ENCODE results near the gene CEP164. TPM values are rescaled to one million over a fixed set of nuclear protein-coding genes. Genes with fewer than 3 reads are reported as not detected.

The CEP164 gene
- polyA plus RNA-seq, 1 of the 3 experiments (the other 2 are of a cell fraction) = 27.7 TPM

DNA sequence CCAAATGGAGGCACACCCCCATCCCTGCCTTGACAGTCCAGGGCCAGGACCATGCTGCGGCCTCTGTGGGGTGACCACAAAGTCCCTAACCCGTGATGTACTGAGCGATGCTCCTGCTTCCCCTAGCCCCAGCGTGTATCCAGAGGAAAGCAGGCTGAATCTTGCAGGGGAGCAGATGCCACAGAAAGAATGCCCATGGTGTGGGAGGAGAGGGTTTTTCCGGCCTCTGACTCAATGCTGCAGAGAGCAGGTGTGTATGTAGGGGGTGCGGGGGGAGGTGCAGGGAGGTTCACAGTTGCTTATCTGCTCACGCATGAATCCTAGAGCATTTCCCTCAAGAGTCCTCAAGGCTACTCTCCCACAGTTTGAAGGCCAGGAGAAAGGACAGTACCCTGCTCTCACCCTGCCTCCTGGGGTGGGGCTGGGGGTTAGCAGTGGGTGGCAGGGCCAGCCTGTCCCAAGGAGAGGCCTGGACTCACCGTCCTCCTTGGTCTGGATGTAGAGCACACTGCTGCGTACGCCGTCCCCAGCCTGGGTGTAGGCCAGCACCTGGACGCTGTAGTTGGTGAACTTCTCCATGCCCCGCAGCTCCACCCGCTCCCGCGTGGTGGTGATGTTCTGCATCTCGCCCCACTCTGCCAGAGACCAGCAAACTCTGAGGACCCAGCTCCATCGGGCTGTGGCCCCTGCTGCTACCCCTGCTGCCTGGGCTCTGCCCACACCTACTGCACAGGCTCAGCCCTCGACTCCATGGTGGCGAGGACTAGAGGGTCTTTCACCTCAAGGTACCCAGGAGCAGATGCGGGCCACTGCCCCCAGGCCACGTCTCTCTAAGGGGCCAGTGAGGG lies 130.8 kb downstream of the CEP164 start:
- Histone ChIP-seq H2AFZ (ENCODE audit: low read depth) (no peak overlapping the region), H3K4me1 (ENCODE audit: control insufficient read depth in 1 of 2, insufficient read depth in 2 of 2, low read depth in 1 of 2, low read length in 1 of 2) (peaks cover 0 to 40% of the 10 kb centered on the region in 2 experiments; a peak in 1 of 4 replicates), H3K9ac (no peak overlapping the region), H3K4me3 (ENCODE audit: low read depth in 2 of 2, low read length in 1 of 2) (no peak overlapping the region), H3F3A (replicated peaks; ENCODE audit: insufficient read depth) (no peaks in the 10 kb centered on the region), H3K36me3 (replicated peaks in 1 of 2; ENCODE audit: control insufficient read depth in 1 of 2, insufficient read depth in 2 of 2, low read length in 1 of 2) (no peaks in the 10 kb centered on the region), H3K9me2 (no peaks in the 10 kb centered on the region), H3K27me3 (ENCODE audit: insufficient read depth) (no peaks in the 10 kb centered on the region), H3K4me2 (no peak overlapping the region), H4K20me1 (ENCODE audit: insufficient read depth) (no peaks in the 10 kb centered on the region), H3K9me3 (peaks cover 5% of the 10 kb centered on the region), H3K79me2 (ENCODE audit: insufficient read depth) (no peaks in the 10 kb centered on the region), H3K27ac (ENCODE audit: low read depth in 2 of 2, low read length in 1 of 2) (no peak overlapping the region; a peak in 1 of 4 replicates)
- WGBS (ENCODE audit: low lambda C conversion rate) = 75% methylated on average over 12 of the region's 22 CpGs
- ChIA-PET POLR2A (no interaction called here), CTCF (interaction anchor here (1.0 to 2.0 kb wide), 3 partner anchors 10 to 32 kb away, joined by 3 to 9 read pairs (median 4); no protein-coding TSS in a partner anchor)
- DNase-seq = no peak
- TF ChIP-seq MXI1 (IDR thresholded peaks at IDR 0.05; ENCODE audit: low read depth, low read length) (no peak), EP300 (IDR thresholded peaks at IDR 0.05; ENCODE audit: borderline replicate concordance in 1 of 2, low read depth in 1 of 2, low read length in 1 of 2) (no peak), EZH2phosphoT487 (IDR thresholded peaks at IDR 0.05; ENCODE audit: borderline replicate concordance, low read depth) (no peak), NRF1 (IDR thresholded peaks at IDR 0.05; ENCODE audit: low read depth, low read length) (no peak), RCOR1 (IDR thresholded peaks at IDR 0.05; ENCODE audit: low read length) (no peak), POLR2AphosphoS5 (IDR thresholded peaks at IDR 0.05; ENCODE audit: low read depth, low read length) (no peak), JUND (IDR thresholded peaks at IDR 0.05) (no peak), NFIC (IDR thresholded peaks at IDR 0.05; ENCODE audit: borderline replicate concordance) (no peak), FOSL2 (IDR thresholded peaks at IDR 0.05; ENCODE audit: borderline replicate concordance, low read depth) (no peak), GABPA (IDR thresholded peaks at IDR 0.05; ENCODE audit: low read depth) (no peak), RAD21 (IDR thresholded peaks at IDR 0.05; ENCODE audit: low read length) (no peak), TAF1 (IDR thresholded peaks at IDR 0.05; ENCODE audit: borderline replicate concordance, low read depth, low read length) (no peak), RFX5 (IDR thresholded peaks at IDR 0.05; ENCODE audit: low read length) (no peak)
- TF ChIP-seq, protein P1, sequence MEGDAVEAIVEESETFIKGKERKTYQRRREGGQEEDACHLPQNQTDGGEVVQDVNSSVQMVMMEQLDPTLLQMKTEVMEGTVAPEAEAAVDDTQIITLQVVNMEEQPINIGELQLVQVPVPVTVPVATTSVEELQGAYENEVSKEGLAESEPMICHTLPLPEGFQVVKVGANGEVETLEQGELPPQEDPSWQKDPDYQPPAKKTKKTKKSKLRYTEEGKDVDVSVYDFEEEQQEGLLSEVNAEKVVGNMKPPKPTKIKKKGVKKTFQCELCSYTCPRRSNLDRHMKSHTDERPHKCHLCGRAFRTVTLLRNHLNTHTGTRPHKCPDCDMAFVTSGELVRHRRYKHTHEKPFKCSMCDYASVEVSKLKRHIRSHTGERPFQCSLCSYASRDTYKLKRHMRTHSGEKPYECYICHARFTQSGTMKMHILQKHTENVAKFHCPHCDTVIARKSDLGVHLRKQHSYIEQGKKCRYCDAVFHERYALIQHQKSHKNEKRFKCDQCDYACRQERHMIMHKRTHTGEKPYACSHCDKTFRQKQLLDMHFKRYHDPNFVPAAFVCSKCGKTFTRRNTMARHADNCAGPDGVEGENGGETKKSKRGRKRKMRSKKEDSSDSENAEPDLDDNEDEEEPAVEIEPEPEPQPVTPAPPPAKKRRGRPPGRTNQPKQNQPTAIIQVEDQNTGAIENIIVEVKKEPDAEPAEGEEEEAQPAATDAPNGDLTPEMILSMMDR (IDR thresholded peaks at IDR 0.05) = no peak
- TF ChIP-seq, protein P2, sequence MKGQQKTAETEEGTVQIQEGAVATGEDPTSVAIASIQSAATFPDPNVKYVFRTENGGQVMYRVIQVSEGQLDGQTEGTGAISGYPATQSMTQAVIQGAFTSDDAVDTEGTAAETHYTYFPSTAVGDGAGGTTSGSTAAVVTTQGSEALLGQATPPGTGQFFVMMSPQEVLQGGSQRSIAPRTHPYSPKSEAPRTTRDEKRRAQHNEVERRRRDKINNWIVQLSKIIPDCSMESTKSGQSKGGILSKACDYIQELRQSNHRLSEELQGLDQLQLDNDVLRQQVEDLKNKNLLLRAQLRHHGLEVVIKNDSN (IDR thresholded peaks at IDR 0.05; ENCODE audit: borderline replicate concordance, low read depth) = no peak
- TF ChIP-seq, protein P3, sequence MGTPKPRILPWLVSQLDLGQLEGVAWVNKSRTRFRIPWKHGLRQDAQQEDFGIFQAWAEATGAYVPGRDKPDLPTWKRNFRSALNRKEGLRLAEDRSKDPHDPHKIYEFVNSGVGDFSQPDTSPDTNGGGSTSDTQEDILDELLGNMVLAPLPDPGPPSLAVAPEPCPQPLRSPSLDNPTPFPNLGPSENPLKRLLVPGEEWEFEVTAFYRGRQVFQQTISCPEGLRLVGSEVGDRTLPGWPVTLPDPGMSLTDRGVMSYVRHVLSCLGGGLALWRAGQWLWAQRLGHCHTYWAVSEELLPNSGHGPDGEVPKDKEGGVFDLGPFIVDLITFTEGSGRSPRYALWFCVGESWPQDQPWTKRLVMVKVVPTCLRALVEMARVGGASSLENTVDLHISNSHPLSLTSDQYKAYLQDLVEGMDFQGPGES (IDR thresholded peaks at IDR 0.05; ENCODE audit: low read depth, low read length) = no peak
